Endometrium (tissue), 2 donors: ENCODE measurements around the gene USP48.
"Not testable (repeated sequence)": the region's sequence is repeated elsewhere in the genome, so short reads cannot be mapped to it uniquely, and the experiment has no call there.

Experiments used
- FAIRE-seq: peaks from 2 replicates; lab custom pipeline; 2012; peaks lifted over from hg19 to GRCh38; lab: Jason Lieb, UNC
- donor health status: control.
- donor health status: control.

Gene USP48, protein sequence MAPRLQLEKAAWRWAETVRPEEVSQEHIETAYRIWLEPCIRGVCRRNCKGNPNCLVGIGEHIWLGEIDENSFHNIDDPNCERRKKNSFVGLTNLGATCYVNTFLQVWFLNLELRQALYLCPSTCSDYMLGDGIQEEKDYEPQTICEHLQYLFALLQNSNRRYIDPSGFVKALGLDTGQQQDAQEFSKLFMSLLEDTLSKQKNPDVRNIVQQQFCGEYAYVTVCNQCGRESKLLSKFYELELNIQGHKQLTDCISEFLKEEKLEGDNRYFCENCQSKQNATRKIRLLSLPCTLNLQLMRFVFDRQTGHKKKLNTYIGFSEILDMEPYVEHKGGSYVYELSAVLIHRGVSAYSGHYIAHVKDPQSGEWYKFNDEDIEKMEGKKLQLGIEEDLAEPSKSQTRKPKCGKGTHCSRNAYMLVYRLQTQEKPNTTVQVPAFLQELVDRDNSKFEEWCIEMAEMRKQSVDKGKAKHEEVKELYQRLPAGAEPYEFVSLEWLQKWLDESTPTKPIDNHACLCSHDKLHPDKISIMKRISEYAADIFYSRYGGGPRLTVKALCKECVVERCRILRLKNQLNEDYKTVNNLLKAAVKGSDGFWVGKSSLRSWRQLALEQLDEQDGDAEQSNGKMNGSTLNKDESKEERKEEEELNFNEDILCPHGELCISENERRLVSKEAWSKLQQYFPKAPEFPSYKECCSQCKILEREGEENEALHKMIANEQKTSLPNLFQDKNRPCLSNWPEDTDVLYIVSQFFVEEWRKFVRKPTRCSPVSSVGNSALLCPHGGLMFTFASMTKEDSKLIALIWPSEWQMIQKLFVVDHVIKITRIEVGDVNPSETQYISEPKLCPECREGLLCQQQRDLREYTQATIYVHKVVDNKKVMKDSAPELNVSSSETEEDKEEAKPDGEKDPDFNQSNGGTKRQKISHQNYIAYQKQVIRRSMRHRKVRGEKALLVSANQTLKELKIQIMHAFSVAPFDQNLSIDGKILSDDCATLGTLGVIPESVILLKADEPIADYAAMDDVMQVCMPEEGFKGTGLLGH

DNA sequence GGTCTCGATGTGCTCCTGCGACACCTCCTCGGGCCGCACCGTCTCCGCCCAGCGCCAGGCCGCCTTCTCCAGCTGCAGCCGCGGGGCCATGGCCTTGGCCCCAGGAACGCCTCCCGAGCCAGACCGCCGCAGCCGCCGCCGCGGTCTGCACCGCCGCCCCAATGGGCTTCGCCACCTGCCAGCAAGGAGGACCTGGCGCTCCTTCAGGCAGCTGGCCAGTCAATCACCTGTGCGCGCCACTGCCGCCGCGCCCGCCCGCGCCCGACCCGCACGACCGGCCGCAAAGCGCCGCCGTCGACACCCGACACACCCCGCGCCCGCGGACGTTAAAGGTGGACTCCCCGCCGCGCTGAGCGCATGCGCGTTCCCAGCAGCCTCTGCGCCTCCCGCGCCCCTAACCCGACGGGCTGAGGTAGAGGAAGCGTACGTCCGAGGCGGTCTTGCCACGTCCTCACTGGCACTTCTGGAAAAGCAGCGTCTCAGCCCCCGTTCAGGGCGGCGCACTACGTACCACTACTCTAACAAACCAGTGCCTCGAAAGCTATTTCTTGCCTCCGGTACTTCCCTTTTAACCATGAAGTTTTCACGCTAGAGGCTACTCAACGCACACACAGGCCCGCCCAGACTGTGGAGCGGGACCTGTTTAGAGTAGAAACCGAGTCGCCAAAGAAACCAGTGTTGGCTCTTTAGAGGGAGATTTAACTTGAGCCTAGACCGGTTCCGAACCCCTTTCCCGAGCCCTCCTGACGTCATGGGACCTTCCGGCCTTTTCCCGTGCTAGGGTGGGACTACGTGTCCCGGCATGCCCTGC is at the start of gene USP48:
Gene USP48, minus strand, starts transcription at position 282 of the 811 bp plus-strand sequence. Its CDS starts 192 bp downstream, at position 90.
- no peak for FAIRE-seq

DNA sequence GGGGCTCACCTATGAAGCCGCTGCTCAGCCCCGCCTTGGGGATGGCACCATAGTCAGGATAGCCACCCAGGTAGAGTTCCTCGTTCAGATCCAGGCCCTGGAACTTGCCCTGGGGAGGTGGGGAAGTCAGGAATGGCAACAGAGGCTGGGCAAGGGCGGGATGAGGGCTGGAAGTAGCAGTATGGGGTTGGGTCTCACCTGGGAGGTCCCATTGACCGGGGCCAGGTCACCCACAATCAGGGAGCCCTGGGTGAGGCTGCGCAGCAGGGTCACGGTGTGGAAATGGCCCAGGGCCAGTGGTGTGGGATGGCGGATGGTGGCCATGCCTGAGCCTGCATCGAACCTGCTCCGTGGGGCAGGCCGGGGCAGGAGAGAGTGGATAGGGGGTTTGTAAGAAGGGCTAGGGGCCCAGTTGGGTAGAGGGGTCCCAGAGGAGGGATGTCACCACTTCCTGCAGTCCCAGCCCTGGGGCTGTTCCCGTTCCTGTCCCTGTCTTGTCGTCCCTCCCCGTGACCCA is 48.6 kb upstream of the USP48 start:
- no peak for FAIRE-seq

DNA sequence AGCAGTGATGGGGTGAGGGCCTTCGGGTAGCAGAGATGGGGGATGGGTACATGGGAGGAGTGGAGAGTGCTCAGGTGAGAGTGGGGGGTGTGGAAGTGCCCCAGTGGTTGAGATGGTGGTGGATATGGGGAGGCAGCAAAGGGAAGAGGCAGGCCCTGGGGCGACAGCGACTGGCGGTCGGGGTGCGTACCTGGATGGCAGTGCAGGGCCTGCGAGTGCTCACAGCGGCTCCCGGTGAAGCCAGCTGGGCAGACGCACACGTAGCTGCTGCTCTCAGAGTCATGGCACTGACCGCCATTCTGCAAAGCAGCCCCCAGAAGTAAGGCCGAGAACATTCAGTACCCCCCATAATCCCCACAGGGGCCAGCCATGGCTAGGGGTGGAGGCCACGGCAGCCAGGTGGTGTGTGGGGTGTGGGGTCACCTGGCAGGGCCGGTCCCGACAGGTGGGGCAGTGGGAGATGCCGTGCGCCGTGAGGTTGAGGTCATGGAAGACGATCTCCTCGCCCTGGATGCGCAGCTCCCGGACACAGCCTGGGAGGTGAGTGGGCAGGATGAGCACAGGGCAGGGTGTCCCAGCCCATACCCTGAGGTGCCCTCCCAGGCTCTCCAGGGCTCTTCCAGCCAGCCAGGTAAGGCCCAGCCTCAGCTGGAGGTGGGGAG is 48.0 kb upstream of the USP48 start:
- FAIRE-seq, result no peak

DNA sequence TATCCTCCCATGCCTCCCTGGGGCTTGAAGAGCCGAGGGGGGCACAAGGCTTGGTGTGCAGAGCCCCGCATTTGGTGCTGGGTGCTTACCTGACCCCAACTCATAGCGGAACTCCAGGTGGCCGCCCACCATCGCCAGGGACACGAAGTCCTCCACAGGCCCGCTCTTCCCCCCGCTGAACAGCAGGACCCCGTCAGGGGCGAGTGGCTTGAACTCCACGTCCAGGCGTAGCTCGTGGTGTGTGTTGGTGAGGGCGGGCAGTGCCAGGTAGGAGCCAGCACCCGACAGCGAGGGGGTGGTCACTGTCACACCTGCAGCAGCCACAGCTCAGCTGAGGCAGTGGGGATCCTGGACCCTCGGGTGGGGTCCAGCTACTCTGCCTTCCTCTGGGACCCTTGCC is 46.3 kb upstream of the USP48 start:
- no peak for FAIRE-seq

DNA sequence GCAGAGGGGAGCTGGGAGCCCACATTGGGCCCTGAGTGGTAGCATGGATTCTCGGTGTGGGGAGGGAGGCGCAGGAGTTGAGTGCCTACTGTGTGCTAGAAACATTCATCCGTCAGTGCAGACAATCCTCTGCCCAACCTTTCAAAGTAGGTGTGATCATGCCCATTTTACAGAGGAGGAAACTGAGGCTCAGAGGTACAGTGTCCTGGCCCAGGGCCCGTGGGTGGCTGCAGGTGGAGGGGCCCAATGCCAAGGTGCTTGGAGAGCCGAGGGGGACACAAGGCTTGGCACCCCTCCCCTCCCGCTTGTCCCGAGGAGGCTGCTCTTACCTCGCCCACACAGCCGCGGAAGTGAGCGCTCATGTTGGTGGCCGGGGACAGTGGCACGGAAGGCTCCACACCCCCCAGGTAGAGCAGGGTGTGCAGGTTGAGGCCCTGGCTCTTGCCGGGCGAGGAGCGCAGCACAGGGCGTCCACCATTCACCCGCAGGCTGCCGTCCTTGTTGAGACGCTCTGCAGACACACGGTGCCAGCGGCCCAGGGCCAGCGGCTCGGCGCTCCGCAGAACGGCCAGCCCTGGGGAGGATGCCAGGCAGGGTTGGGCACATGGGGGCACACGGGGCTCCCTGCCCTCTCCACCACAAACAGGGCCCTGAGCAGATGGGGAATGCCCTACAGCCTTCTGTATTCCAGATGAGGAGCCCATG is 45.7 kb upstream of the USP48 start:
- FAIRE-seq, result no peak

DNA sequence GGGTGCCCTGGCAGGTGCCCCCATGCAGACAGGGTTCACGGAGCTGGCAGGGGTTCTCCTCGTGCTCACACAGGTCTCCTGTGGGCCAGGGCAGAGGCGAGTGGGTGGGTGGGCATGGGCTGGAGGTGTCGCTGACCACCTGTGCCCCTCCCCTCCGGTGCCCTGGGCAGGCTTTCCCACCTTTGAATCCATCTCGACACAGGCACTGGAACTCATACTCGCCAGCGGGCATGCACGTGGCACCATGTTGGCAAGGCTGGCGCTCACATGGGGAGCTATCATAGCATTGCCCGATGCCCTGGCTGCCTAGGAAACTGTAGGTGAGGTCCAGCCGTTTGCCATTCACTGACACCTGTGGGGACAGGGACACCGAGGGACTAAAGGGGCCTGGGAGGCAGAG is 45.1 kb upstream of the USP48 start:
- no peak for FAIRE-seq

DNA sequence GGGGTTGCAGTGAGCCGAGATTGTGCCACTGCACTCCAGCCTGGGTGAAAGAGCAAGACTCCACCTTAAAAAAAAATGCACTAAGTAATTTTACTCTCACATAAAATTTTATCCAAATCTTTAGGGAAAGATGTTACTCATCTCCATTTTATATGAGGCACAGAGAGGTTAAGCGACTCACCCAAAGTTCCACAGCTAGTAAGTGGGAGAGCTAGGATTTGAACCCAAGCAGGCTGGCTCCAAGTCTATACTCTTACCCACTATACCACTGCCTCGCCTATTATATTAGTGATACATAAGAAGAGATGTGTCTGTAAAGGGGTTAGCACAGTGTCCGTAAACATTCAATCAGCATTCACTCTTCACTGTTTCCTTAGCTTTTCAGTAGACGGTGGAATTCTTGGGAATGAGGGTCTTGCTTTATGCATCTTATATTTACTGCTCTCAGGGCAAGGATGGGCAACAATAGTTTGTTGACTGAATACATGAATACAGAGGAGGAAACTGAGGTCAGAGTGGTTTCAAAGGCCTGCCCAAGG is 44.3 kb upstream of the USP48 start:
- no peak for FAIRE-seq

DNA sequence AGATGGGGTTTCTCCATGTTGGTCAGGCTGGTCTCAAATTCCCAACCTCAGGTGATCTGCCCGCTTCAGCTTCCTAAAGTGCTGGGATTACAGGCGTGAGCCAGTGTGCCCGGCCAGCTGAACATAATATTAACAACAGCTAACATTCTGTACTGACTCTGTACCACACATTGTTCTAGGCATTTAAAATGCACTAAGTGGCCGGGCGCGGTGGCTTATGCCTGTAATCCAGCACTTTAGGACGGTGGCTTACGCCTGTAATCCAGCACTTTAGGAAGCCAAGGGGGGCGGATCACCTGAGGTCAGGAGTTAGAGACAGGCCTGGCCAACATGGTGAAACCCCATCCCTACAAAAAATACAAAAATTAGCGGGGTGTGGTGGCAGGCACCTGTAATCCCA is 43.7 kb upstream of the USP48 start:
- FAIRE-seq, result not testable (repeated sequence)

DNA sequence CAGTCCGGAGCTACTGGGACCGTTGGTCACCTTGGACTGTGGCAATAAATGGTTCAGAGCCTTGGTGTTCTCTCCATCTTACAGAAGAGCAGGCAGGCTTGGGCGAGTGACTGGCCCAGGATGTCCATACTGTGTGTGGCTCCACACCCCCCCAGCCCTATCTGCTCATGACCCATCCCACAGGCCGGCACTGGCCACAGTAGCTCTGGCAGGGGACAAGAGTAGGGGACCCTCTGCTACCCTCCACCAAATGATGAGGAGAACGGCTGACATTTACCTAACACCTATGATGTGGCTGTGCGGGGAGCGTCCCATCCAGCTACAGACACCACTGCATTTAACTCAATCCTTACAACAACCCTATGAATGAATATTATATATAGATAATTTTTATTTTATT is 42.4 kb upstream of the USP48 start:
- no peak for FAIRE-seq

DNA sequence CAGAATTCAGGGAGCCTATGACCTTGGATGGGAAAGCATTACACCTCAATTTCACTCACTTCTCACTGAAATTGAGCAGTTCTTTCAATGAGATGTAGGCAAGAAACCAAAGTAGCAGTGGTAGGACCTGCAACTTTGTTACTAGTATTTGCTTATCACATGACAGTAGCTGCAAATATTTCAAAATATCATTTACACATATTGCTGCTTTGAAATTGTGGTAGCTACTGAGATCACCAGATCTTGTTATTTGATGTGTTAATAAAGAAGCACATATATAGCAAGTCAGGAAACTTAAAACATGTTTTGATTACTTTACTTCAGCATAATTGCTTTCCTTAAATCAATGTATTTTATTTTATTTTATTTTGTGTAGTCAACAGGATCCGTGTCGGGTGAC is 42.0 kb upstream of the USP48 start:
- no peak for FAIRE-seq

DNA sequence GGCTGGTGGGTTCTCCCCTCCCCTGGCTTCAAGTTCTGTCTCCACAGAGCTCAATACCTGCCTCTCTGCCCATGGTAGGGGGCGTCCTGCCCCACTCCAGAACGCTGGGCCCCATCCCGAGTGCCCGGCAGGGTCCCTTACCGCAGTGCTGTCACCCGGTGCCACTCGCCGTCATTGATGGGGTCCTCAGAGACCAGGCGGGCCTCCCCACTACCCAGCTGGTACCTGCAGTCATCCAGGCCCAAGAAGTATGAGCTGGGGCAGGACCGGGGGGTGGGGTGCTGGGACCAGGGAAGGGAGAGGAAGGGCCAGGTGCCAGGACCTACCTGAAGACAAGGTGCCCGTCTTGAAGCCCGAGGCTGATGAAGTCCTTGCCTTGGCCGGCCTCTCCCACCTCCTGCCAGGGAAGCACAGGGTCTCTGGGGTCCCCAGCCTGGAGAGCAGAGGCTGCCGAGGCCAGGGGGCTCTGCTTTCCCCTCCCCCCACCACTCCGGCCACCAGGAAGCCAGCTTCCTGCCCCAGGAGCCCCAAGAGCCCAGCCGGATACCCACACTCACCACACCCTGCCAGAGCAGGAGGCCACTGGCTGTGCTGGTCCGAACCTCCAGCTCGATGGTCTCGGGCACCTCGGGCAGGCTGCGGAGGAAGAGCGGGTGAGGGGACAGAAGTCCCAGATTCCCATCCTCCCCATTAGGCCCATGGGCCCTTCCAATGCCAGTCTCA is 41.2 kb upstream of the USP48 start:
- FAIRE-seq, result no peak

DNA sequence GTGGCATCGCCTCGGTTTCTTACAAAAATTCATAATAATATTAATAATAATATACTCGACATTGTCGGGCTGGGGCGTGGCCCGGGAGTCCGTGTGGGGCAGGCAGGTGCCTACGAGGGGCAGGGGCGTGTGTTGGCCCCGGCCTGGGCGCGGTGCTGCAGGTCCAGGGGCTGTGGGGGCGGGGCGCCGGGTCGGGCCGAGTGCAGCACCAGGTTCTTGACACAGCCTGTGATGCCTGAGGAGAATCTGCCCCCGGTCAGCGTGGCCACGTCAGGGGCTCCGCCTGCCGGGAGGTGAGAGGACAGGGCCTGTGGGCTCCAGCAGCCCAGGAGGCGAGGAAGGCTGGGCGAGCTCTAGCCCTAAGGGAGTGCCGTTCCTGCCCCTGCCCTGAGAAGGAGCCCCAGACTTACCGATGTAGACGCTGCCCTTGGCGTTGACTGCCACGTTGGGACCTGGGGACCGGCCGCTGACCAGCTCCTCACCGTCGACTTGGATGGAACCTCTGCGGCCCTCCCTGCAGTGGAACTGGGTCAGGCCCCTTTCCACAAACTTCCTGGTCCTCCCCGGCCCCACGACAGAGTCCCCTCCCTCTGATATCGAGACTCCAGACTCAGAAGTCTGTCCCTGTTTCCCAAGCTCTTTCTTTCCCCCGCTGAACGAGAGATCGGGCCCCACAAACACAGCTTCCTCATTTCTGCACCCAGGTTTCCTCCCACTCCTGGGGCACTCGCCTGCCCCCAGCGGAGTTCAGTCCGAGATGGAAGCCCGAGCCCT is 40.4 kb upstream of the USP48 start:
- FAIRE-seq, result no peak

DNA sequence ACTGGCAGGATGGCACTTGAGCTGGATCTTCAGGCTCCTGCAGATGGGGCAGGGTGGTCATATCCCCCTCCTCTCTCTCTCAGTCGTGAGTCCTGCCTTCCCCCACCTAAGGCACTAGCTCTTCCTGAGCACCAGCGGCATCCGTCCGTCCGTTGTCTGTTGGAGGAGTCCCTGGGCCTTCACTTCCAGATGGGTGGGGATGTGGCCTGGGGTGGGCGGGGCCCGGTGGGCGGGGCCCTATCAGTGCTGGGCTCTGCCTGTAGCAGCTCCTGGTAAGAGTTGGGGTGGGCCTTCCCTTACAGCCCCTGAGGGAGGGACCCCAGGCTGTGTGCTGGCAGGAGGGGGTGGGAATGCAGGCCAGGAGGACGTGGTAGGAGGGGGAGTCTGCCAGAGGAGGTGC is 39.4 kb upstream of the USP48 start:
- FAIRE-seq, result no peak

DNA sequence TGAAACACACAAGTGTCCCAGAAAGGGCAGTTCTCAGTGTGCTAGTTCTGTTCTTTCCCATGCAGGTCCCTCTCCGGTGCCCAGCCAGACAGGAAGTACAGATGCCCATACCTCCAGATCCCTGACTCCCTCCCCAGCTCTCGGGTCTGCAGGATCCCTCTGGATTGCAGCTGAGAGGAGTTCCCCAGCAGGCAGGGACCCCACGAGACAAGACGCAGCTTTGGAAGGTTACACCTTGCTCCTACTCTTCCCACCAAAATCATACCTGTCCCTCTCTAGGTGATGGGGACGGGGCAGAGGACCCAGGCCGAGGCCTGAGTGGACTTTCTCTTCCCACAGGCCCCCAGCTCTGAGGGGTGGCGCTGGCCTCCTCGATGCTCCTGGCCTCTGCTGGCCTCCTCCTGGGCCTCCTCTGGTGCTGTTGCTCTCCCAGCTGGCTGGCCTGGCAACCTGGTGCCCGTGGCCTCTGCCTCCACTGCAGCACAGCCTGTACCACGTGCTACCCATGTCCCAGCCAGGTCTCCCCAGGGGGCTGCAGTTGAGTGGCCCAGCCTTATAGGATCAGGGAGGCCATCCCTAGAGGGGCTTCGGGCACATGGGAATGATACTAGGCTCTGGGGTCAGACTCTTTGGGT is 38.6 kb upstream of the USP48 start:
- FAIRE-seq, result no peak

DNA sequence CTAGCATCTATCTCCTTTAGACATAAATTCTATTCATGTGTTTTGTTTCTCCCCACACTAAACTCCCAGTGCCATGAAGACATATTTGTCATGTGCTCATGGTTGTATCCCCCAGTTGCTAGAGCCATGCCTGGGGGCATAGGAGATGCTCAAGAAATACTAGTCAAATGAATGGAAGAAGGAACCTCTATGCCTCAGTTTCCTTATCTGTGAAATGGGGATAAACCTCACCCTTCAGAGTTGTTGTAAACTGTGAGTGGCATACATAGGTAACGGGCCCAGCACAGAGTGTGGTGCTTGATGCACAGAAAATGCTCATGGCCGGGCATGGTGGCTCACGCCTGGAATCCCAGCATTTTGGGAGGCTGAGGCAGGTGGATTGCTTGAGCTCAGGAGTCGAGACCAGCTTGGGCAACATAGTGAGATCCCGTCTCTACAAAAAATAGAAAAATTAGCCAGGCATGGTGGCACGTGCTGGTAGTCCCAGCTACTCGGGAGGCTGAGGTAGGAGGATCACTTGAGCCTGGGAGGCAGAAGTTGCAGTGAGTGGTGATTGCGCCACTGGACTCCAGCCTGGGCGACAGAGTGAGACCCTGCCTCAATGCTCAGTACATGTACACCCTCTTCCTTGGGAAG is 37.8 kb upstream of the USP48 start:
- no peak for FAIRE-seq

DNA sequence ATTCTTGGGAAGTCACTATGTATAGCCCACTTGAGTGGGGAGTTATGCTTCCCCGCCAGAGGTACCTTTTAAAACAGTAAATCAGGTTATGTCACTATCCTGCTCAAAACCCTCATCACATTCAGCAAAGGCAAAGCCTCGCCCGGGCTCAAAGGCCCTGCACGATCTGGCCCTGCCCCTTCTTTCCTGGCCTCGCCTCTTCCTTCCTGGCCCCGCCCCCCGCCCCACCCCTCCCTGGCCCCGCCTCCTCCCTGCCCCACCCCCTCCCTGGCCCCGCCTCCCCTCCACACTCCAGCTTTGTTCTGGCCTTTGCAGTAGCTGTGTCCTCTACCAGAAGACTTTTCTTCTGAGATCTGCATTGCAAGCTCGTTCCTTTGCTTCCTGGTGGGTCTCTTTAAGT is 35.7 kb upstream of the USP48 start:
- FAIRE-seq, result no peak

DNA sequence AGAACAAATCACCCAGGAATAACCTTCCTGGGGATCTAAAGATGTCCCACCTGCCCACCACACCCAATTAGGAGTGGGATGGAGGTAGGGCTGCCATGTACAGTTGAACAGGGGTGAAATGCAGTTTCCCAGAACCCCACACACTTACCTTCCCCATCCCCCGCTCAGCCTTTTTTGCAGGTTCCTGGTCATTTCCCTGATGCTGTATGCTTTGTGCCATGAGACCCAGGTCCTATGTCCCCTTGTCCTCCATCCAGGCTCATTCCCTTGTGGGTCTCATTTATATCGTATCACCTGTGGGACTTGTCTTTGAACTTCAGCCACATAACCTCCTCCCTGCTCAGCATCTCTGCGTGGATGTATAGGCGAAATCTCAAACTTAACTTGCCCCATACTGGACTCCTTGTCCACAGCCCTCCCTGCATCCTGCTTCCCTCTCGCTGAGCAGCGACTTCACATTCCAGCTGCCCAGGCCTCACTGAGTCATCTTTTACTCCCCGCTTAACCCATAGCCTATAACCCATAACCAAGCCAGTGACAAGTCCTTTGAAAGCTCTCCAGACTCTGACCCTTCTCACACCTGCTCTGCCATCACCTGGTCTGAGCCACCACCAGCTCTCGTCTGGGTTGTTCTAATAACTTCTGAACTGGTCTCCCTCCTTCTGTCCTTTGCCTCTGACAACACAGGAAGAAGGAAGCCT is 33.8 kb upstream of the USP48 start:
- FAIRE-seq, result no peak
